Measurements from ENCODE around the gene UVRAG.

The UVRAG gene

GRCh38 chr11:76102802-76103201, 287.8 kb downstream of the UVRAG start:
- peak; percentile 12 for DNase-seq
- no peak overlapping the region for H3K27ac ChIP-seq
- H3K36me3 ChIP-seq (replicated peaks), result no peaks in the 10 kb centered on the region
- in situ Hi-C loops (cut with HindIII; ENCODE audit: low pct_ligation_motif_present, low sequenced_read_pairs), result no loop called here
- no peak for TF ChIP-seq CTCF (IDR thresholded peaks at IDR 0.05; ENCODE audit: low read depth, low read length, missing control alignments)
- H3K4me3 ChIP-seq (ENCODE audit: low read depth, low read length), result no peak overlapping the region
- H3K27me3 ChIP-seq (replicated peaks), result no peaks in the 10 kb centered on the region

- no peak for DNase-seq
- Histone ChIP-seq H3K36me3 (replicated peaks) (no peaks in the 10 kb centered on the region), H3K27ac (no peak overlapping the region), H3K4me3 (ENCODE audit: low read depth, low read length) (no peak overlapping the region), H3K27me3 (replicated peaks) (no peaks in the 10 kb centered on the region)
- TF ChIP-seq CTCF (IDR thresholded peaks at IDR 0.05; ENCODE audit: low read depth, low read length, missing control alignments), result no peak
- in situ Hi-C loops (cut with HindIII; ENCODE audit: low pct_ligation_motif_present, low sequenced_read_pairs), result no loop called here
These were observed 288.4 kb downstream of the UVRAG start for GRCh38 chr11:76103460-76103859.

GRCh38 chr11:76104285-76104684, 289.3 kb downstream of the UVRAG start:
- no peak overlapping the region for H3K4me3 ChIP-seq (ENCODE audit: low read depth, low read length)
- H3K27ac ChIP-seq, result no peak overlapping the region
- no peak for TF ChIP-seq CTCF (IDR thresholded peaks at IDR 0.05; ENCODE audit: low read depth, low read length, missing control alignments)
- H3K27me3 ChIP-seq (replicated peaks), result no peaks in the 10 kb centered on the region
- in situ Hi-C loops (cut with HindIII; ENCODE audit: low pct_ligation_motif_present, low sequenced_read_pairs), result no loop called here
- no peak for DNase-seq
- H3K36me3 ChIP-seq (replicated peaks), result no peaks in the 10 kb centered on the region

GRCh38 chr11:76105637-76106036, 290.6 kb downstream of the UVRAG start:
- Histone ChIP-seq H3K27me3 (replicated peaks) (no peaks in the 10 kb centered on the region), H3K36me3 (replicated peaks) (no peaks in the 10 kb centered on the region), H3K27ac (no peak overlapping the region), H3K4me3 (ENCODE audit: low read depth, low read length) (no peak overlapping the region)
- no peak for TF ChIP-seq CTCF (IDR thresholded peaks at IDR 0.05; ENCODE audit: low read depth, low read length, missing control alignments)
- in situ Hi-C loops (cut with HindIII; ENCODE audit: low pct_ligation_motif_present, low sequenced_read_pairs), result no loop called here
- DNase-seq, result no peak

GRCh38 chr11:76107971-76108370, 293.0 kb downstream of the UVRAG start:
- in situ Hi-C loops (cut with HindIII; ENCODE audit: low pct_ligation_motif_present, low sequenced_read_pairs), result no loop called here
- no peaks in the 10 kb centered on the region for H3K27me3 ChIP-seq (replicated peaks)
- H3K36me3 ChIP-seq (replicated peaks), result no peaks in the 10 kb centered on the region
- H3K27ac ChIP-seq, result no peak overlapping the region
- TF ChIP-seq CTCF (IDR thresholded peaks at IDR 0.05; ENCODE audit: low read depth, low read length, missing control alignments), result no peak
- no peak overlapping the region for H3K4me3 ChIP-seq (ENCODE audit: low read depth, low read length)
- no peak for DNase-seq

GRCh38 chr11:76114238-76114637, 299.2 kb downstream of the UVRAG start:
- in situ Hi-C loops (cut with HindIII; ENCODE audit: low pct_ligation_motif_present, low sequenced_read_pairs), result no loop called here
- Histone ChIP-seq H3K27ac (no peak overlapping the region), H3K4me3 (ENCODE audit: low read depth, low read length) (no peak overlapping the region), H3K36me3 (replicated peaks) (no peaks in the 10 kb centered on the region), H3K27me3 (replicated peaks) (no peaks in the 10 kb centered on the region)
- DNase-seq, result no peak
- no peak for TF ChIP-seq CTCF (IDR thresholded peaks at IDR 0.05; ENCODE audit: low read depth, low read length, missing control alignments)

All from brain microvascular endothelial cell (primary cell).